Activated CD4-positive, alpha-beta T cell treated with anti-CD3 and anti-CD28 coated beads, Interleukin-2, amount 50 U/mL, for 24 hours (primary cell): ENCODE data around the gene IFIT3.

Source experiments
- DNase-seq, 2 donors: peaks; one replicate each; pipeline ENCODE4 v3.0.0-alpha.2; 2020; ENCODE audit warnings: low read depth in 1 of 2, low spot score in 1 of 2

Gene IFIT3

GRCh38 chr10:89389254-89389653 lies 61.5 kb downstream of the IFIT3 start:
- DNase-seq, result no peak
